Activated CD4-positive, alpha-beta T cell treated with anti-CD3 and anti-CD28 coated beads, Interleukin-2, Interleukin-4, amounts not matched to agents 100 ng/mL and 50 ng/mL, durations not matched to agents 16 hours and 8 hours (primary cell): ENCODE measurements around the gene CCDC88B.

ENCODE experiments used
- DNase-seq: peaks from one replicate; pipeline ENCODE4 v3.0.0-alpha.2; 2020; ENCODE audit warnings: low spot score

Gene CCDC88B, protein sequence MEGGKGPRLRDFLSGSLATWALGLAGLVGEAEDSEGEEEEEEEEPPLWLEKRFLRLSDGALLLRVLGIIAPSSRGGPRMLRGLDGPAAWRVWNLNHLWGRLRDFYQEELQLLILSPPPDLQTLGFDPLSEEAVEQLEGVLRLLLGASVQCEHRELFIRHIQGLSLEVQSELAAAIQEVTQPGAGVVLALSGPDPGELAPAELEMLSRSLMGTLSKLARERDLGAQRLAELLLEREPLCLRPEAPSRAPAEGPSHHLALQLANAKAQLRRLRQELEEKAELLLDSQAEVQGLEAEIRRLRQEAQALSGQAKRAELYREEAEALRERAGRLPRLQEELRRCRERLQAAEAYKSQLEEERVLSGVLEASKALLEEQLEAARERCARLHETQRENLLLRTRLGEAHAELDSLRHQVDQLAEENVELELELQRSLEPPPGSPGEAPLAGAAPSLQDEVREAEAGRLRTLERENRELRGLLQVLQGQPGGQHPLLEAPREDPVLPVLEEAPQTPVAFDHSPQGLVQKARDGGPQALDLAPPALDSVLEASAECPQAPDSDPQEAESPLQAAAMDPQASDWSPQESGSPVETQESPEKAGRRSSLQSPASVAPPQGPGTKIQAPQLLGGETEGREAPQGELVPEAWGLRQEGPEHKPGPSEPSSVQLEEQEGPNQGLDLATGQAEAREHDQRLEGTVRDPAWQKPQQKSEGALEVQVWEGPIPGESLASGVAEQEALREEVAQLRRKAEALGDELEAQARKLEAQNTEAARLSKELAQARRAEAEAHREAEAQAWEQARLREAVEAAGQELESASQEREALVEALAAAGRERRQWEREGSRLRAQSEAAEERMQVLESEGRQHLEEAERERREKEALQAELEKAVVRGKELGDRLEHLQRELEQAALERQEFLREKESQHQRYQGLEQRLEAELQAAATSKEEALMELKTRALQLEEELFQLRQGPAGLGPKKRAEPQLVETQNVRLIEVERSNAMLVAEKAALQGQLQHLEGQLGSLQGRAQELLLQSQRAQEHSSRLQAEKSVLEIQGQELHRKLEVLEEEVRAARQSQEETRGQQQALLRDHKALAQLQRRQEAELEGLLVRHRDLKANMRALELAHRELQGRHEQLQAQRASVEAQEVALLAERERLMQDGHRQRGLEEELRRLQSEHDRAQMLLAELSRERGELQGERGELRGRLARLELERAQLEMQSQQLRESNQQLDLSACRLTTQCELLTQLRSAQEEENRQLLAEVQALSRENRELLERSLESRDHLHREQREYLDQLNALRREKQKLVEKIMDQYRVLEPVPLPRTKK (N-terminal part only)

GRCh38 chr11:64339754-64340408 lies at the start of gene CCDC88B:
CCDC88B (plus strand) TSS chr11:64340204; CDS start chr11:64340267, 63 bp downstream.
- peak; percentile 88 for DNase-seq

DNA sequence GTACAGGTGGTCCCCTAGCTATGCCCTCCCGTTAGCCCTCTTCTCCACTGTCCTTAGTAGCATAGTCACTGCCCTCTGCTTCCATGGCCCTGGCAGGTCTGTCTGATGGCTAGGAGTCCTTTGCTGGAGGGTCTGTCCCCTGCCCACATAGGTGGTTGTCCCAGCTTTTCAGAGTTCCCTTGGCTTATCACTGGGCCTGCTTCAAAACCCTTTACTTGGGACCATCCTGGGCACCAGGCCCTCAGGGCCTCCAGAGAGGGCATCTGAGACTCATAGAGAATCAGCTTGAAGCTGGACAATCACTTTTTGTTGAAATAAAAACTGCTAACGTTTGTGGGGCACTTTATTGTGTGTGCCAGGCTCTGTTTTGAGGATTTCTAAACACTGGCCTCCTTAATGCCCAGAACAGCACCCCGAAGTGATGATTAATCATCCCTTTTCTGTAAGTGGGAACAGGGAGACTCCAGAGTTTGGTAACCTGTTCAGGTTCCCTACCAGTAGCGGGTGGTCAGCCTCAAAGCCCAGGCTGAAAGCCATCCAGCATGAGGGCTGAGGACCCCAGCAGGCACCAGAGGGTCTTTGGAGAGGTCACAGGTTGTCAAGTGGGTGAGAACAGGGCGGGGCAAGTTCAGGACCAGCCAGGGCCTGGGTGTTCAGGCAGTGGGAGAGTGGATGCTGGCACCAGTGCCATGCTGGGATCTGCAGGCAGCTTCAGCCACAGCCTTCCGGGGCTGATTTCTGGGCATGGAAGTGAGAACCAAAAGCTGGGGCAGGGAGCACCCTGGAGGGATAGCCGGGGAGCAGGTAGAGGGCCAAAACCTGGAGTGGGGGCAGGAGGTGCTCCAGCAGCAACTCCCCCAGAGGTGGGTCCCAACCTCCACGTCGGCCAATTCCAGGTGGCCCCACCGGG lies 49.4 kb upstream of the CCDC88B start:
- DNase-seq: no peak

DNA sequence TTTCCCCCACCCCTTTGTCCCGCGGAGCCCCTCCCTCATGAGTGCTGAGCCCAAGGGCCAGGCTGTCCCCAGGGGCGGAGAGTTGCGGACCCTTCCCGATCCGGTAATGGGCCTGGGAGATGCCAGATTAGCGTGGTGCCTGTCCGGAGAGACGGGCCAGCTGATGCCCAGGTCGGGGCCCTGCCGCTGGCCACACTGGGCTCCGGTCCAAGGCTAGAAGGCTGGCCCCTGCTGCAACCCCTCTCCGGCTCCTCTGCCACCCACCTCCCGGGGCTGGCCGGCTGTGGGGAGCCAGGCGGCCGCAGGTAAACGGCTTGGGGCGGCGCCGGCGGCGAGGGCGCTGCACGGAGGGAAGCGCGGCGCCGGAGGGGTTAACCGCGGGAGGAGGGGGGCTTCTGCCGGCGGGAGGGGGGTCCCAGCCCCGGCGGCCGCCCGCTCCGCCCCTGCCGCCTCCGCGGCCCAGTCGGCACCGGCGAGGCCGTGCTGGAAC lies 48.7 kb upstream of the CCDC88B start, which contains the start of gene KCNK4:
Gene KCNK4 (plus strand): TSS at position 41 of the 490 bp plus-strand sequence. CDS start 1,717 bp downstream, outside the sequence.
- no peak for DNase-seq

DNA sequence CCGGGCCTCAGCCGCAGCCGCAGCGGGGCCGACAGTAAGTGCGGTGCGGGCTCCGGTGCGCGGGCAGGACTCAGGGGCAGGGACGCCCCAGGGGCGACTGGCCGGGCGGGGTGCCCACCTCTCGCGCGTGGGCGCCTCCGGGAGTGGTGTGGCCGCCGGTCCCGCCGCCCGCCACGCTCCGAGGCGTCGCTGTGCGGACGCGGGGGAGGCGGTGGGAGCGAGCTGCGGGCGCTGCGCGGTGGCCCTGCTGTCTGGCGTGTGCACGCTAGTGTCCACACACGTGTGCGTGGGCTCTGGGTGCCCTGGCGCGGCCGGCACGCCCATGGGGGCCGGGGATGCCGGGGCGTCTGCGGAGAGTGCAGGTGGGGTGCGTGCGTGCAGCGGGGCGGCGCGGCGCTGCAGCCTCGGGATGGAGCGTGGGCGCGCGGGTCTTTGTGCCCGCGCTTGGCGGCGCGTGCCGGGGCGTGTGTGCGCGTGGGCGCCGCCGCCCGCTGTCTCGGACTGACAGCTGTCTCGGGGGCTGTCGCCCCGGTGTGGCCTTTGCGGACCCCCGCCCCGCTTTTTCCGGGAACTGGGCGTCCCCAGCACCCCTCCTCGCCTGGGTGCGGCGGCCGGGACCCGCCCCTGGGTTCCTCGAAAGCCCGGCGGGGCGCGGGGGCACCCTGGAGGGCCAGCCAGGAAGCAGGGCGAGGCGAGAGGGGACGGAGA lies 48.1 kb upstream of the CCDC88B start:
- no peak for DNase-seq

DNA sequence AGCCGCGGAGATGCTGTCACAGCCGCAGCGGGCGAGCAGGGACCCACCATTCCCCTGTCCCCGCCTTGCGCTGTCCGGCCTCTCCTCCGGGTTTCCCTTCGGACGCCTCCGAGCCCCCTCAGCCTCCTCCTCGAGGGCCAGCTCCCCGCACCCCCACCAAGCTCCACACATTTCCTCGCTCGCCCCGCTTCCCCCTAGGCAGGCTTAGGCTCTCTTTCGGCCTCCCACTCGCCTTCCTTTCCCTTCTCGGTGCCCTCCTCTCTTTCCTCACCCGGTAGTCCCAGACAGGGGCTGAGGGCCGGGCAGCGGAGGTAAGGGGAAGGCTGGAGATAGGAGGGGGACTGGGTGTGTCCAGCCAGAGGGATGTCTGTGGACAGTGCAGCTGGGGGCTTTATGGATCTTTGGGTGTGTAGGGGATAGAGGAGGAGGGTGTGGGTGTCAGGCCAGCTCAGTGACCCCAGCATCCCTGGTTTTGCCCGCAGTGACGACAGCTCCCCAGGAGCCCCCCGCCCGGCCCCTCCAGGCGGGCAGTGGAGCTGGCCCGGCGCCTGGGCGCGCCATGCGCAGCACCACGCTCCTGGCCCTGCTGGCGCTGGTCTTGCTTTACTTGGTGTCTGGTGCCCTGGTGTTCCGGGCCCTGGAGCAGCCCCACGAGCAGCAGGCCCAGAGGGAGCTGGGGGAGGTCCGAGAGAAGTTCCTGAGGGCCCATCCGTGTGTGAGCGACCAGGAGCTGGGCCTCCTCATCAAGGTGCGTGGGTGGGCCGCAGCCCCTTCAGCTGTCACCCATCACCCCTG lies 47.3 kb upstream of the CCDC88B start:
- DNase-seq: no peak

- DNase-seq: no peak
Measured at GRCh38 chr11:64294774-64295173, 45.2 kb upstream of the CCDC88B start.

- no peak for DNase-seq
Measured at GRCh38 chr11:64295760-64296159, 44.2 kb upstream of the CCDC88B start.

- no peak for DNase-seq
Measured at GRCh38 chr11:64296236-64296635, 43.8 kb upstream of the CCDC88B start.

GRCh38 chr11:64296830-64297698 lies 42.9 kb upstream of the CCDC88B start:
- no peak for DNase-seq

DNA sequence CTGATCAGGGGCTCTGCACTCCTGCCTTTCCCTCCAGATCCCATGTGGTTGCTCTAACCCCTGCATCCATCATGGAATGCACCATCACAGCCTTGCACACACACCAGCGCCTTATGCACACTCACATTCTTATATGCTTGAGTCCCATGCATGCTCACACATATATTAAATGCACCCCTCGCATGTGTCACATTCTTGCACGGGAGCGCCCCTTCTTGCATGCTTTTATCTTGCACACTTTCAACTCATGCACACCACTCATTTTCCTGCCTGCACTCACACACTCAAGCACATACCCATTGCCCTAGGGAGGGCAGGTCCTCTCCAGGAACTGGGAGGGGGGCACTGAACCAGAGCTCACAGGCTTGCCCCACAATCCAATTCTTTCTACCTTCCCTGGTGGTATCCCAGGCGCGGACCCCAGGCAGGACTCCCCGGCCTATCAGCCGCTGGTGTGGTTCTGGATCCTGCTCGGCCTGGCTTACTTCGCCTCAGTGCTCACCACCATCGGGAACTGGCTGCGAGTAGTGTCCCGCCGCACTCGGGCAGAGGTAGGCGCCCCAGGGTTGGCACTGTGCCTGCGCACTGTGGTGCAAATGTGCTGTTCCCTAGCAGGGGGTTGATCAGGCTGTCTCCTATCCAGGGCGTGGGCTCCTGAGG lies 42.2 kb upstream of the CCDC88B start:
- DNase-seq: no peak

GRCh38 chr11:64298966-64299846 lies 40.8 kb upstream of the CCDC88B start:
- DNase-seq: no peak

GRCh38 chr11:64299847-64300648 lies 40.0 kb upstream of the CCDC88B start, which contains the start of gene CATSPERZ:
CATSPERZ (plus strand) TSS chr11:64300358; CDS start chr11:64300411, 53 bp downstream.
- no peak for DNase-seq

DNA sequence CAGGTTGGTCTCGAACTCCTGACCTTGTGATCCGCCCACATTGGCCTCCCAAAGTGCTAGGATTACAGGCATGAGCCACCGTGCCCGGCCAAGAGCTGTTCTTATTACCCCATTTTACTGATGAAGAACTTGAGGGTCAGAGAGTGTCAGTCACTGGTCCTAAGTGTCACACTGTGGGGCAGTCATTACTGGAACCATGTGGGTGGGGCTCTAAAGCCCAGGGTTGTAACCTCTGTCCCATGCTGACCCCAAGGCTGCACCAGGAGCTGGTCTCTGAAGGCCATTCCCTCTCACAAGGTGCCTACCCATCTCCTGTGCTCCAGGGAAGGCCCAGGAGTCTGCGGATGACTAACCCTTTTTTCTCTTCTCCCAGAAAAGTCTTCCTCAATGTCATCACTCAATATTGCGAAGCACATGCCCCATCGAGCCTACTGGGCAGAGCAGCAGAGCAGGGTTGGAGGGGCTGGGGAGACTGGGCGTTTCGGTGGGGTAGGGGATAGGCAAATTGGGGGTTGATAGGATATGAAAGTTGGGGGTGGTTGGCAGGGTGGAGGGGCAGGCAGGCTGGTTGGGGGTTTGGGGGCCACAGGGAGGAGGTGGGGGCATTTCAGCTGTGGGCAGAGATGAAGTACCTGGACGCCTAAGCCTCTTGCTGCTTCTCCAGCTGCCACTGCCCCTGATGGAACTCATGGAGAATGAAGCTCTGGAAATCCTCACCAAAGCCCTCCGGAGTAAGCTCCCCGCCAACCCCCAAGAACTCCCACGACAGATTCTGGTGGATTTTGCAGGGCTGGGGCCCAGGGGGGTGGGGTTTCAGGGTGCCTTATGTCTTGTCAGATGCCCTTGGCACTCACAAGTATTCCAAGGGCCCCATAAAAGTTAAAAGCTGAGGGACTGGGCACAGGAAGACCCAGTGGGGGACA lies 36.6 kb upstream of the CCDC88B start:
- DNase-seq: no peak

GRCh38 chr11:64304032-64304315 lies 36.0 kb upstream of the CCDC88B start:
- no peak for DNase-seq
